GM12892 (cell line): ENCODE data around the gene SCAPER.

Experiments
- POLR2A ChIP-seq: IDR thresholded peaks from 2 replicates; pipeline ENCODE4 v1.6.1; 2011; ENCODE audit warnings: low read depth, low read length, control low read depth
- TAF1 ChIP-seq: IDR thresholded peaks from 2 replicates; pipeline ENCODE4 v1.6.1; 2011; ENCODE audit warnings: low read depth, mild to moderate bottlenecking, control low read depth, low read length, borderline replicate concordance

GRCh38 chr15:76526111-76526510 is 379.0 kb downstream of the SCAPER start:
- no peak for TF ChIP-seq TAF1
- no peak for TF ChIP-seq POLR2A
